Measurements from ENCODE around the gene ZNF687.
"Not testable (repeated sequence)": the region's sequence is repeated elsewhere in the genome, so short reads cannot be mapped to it uniquely, and the experiment has no call there.

Gene ZNF687

DNA sequence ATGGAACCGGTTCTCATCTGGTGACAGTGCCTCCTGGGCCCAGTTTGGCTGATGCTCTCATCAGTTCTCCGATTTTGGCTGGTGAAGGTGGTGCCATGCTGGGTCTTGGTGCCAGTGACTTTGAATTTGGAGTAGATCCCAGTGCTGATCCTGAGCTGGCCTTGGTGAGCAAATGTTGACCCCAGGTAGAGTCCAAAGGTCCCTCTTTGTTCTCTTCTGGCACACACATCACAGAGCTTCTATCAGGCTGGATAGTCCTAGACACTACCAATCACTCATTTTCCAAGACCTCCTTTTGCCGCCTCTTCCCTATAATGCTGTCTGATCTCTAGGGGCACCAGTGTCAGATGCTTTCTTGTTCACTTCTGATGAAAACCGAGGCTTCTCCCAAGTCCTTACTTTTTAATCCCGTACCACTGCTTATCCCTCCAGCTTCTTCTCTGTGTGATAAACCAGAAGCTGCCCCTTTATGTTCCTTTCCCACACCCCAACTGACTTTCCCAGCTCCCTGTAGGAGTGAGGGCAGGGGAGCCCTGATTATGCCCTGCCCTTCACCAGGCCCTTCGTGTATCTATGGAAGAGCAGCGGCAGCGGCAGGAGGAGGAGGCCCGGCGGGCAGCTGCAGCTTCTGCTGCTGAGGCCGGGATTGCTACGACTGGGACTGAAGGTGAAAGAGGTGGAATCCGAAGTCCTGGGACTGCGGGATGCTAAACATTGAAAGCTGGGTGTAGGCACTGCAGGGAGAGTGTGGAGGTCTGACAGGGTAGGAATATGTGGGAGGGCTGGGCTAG, 16.5 kb upstream of the ZNF687 start:
- DNase-seq (ENCODE audit: low read depth), result no peak
- H3K4me3 ChIP-seq (ENCODE audit: low read length), result no peak overlapping the region
- TF ChIP-seq, protein P1, sequence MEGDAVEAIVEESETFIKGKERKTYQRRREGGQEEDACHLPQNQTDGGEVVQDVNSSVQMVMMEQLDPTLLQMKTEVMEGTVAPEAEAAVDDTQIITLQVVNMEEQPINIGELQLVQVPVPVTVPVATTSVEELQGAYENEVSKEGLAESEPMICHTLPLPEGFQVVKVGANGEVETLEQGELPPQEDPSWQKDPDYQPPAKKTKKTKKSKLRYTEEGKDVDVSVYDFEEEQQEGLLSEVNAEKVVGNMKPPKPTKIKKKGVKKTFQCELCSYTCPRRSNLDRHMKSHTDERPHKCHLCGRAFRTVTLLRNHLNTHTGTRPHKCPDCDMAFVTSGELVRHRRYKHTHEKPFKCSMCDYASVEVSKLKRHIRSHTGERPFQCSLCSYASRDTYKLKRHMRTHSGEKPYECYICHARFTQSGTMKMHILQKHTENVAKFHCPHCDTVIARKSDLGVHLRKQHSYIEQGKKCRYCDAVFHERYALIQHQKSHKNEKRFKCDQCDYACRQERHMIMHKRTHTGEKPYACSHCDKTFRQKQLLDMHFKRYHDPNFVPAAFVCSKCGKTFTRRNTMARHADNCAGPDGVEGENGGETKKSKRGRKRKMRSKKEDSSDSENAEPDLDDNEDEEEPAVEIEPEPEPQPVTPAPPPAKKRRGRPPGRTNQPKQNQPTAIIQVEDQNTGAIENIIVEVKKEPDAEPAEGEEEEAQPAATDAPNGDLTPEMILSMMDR (conservative IDR thresholded peaks at IDR 0.05; ENCODE audit: low read depth, low read length), result no peak

GRCh38 chr1:151266315-151266714, 15.8 kb upstream of the ZNF687 start:
- TF ChIP-seq, protein P1 (conservative IDR thresholded peaks at IDR 0.05; ENCODE audit: low read depth, low read length), result no peak
- no peak overlapping the region for H3K4me3 ChIP-seq (ENCODE audit: low read length)
- DNase-seq (ENCODE audit: low read depth), result no peak

GRCh38 chr1:151266821-151267220, 15.3 kb upstream of the ZNF687 start:
- DNase-seq (ENCODE audit: low read depth), result no peak
- no peak overlapping the region for H3K4me3 ChIP-seq (ENCODE audit: low read length)
- TF ChIP-seq, protein P1 (conservative IDR thresholded peaks at IDR 0.05; ENCODE audit: low read depth, low read length), result no peak

GRCh38 chr1:151267760-151268159, 14.3 kb upstream of the ZNF687 start:
- no peak for DNase-seq (ENCODE audit: low read depth)

GRCh38 chr1:151273924-151274466, 8.1 kb upstream of the ZNF687 start:
- H3K4me3 ChIP-seq (ENCODE audit: low read length), result no peak overlapping the region
- no peak for DNase-seq (ENCODE audit: low read depth)
- TF ChIP-seq, protein P1 (conservative IDR thresholded peaks at IDR 0.05; ENCODE audit: low read depth, low read length), result no peak

More at GRCh38 chr1:151267760-151268159, 14.3 kb upstream of the ZNF687 start:
- TF ChIP-seq, protein P1 (conservative IDR thresholded peaks at IDR 0.05; ENCODE audit: low read depth, low read length), result no peak
- no peak overlapping the region for H3K4me3 ChIP-seq (ENCODE audit: low read length)

GRCh38 chr1:151275341-151275740, 6.8 kb upstream of the ZNF687 start:
- not testable (repeated sequence) for DNase-seq (ENCODE audit: low read depth); H3K4me3 ChIP-seq (ENCODE audit: low read length)

- TF ChIP-seq, protein P1 (conservative IDR thresholded peaks at IDR 0.05; ENCODE audit: low read depth, low read length), result no peak
- DNase-seq (ENCODE audit: low read depth), result no peak
- H3K4me3 ChIP-seq (ENCODE audit: low read length), result no peak overlapping the region
These were observed 4.8 kb upstream of the ZNF687 start for GRCh38 chr1:151277249-151277648.
